A549 (cell line): ENCODE results near the gene CHRNA4.

Experiments
- CEBPB ChIP-seq, 2 experiments: fragments of >200 bp in 1 of 2; sonication (Bioruptor Twin) in 1 of 2; formaldehyde crosslinking in 1 of 2; IDR thresholded peaks; 2 replicates each; pipeline ENCODE4 v1.6.1; 2012 to 2016
- CTCF ChIP-seq: fragments of >200 bp; sonication (Bioruptor Twin); formaldehyde crosslinking; IDR thresholded peaks from 3 replicates; pipeline ENCODE4 v1.5.1; 2016
- POLR2A ChIP-seq: IDR thresholded peaks from 2 replicates; pipeline ENCODE4 v1.6.1; 2012; ENCODE audit warnings: mild to moderate bottlenecking, low read length
- RFX5 ChIP-seq: fragments of 450-650 bp; IDR thresholded peaks from 2 replicates; pipeline ENCODE4 v1.7.1; 2014; ENCODE audit warnings: antibody characterized with exemption, mild to moderate bottlenecking, moderate library complexity

DNA sequence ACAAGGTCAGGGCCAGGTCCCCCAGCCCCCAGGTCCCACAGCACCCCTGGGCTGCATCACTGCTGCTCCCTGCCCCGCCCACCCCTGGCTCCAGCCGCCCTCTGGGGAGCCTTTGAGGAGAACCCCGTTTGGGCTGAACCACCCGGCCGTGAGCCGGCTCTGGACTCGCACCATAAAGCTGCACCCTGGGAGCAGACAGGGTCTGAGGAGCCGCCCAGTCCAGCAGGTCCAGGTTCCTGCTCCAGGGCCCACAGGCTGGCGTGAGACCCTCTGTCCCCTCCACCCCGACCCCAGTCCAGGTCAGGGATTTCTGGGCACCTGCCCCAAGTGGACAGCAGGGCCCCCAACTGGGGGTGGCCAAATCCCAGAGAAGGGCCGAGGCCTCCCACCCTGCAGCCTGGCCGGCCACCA, 8.3 kb downstream of the CHRNA4 start:
- TF ChIP-seq CEBPB (IDR thresholded peaks at IDR 0.05) (no peak), RFX5 (no peak), POLR2A (no peak), CTCF (no peak)
